Transverse colon (tissue), 4 donors: ENCODE data around the gene RDH16. TPM values are rescaled to one million over a fixed set of nuclear protein-coding genes. Genes with fewer than 3 reads are reported as not detected.
"Not testable (repeated sequence)": the region's sequence is repeated elsewhere in the genome, so short reads cannot be mapped to it uniquely, and the experiment has no call there.

Experiments used
- DNase-seq: peaks from one replicate; pipeline ENCODE4 v3.0.0-alpha.2; 2019
- H3K27ac ChIP-seq, 4 donors: fragments of 200-600 bp; sonication (generic); 2 replicates each; pipeline ENCODE4 v1.5.1; 2016 to 2018; ENCODE audit warnings: inconsistent platforms in 4 of 4
- H3K27me3 ChIP-seq: fragments of 200-600 bp; sonication (generic); 2 replicates; pipeline ENCODE4 v1.5.1; 2017; ENCODE audit warnings: inconsistent platforms
- H3K36me3 ChIP-seq, 4 donors: fragments of 200-600 bp; sonication (generic); 2 replicates each; pipeline ENCODE4 v1.5.1; 2017 to 2019; ENCODE audit warnings: inconsistent platforms in 4 of 4
- H3K4me1 ChIP-seq, 4 donors: fragments of 200-600 bp; sonication (generic); 2 replicates each; pipeline ENCODE4 v1.5.1; 2017 to 2020; ENCODE audit warnings: inconsistent platforms in 4 of 4
- H3K4me3 ChIP-seq, 4 donors: fragments of 200-600 bp; sonication (generic); 1 replicate in 1 of 4; 2 replicates in 3 of 4; pipeline versions ENCODE4 v1.5.1 to v1.6.1; 2017 to 2019; ENCODE audit warnings: inconsistent platforms in 4 of 4
- H3K9me3 ChIP-seq, 2 donors: fragments of 200-600 bp; sonication (generic); 2 replicates each; pipeline ENCODE4 v1.5.1; 2017 to 2019; ENCODE audit warnings: inconsistent platforms in 2 of 2
- EP300 ChIP-seq: sonication (generic); formaldehyde crosslinking; IDR thresholded peaks from one replicate; pipeline ENCODE4 v1.6.1; 2017; ENCODE audit warnings: antibody characterized with exemption, low read depth
- POLR2A ChIP-seq: fragments of 450-650 bp; IDR thresholded peaks from one replicate; pipeline ENCODE4 v1.6.1; 2016; ENCODE audit warnings: antibody characterized with exemption, mild to moderate bottlenecking, moderate library complexity
- POLR2AphosphoS5 ChIP-seq, 3 donors: sonication (generic); formaldehyde crosslinking; IDR thresholded peaks; one replicate each; pipeline ENCODE4 v1.6.1; 2016; ENCODE audit warnings: antibody characterized with exemption in 3 of 3
- WGBS, 2 donors: methylation state at CpG; one replicate each; pipeline ENCODE4 v1.1.5; 2018; ENCODE audit warnings: low coverage in 1 of 2; 5-methylcytosine and 5-hydroxymethylcytosine counted together
- in situ Hi-C, 4 donors: fragments of 200-750 bp; cut with MboI; loops; one replicate each; pipeline versions ENCODE4 v1.15.0 to v1.15.1; 2017; ENCODE audit warnings: low sequenced_read_pairs in 3 of 4, low pct_ligation_motif_present in 1 of 4, low pct_unique_long_range_greater_than_20kb in 1 of 4
- intact Hi-C: fragments of 100-400 bp; cut with DNase I; formaldehyde crosslinking; loops from one replicate; pipeline ENCODE4 v1.15.1; 2023; ENCODE audit warnings: low total_unique reads
- total RNA-seq, 4 donors: library from RNA; depleted of rRNA; stranded (reverse); fragments of >200 nt; gene quantifications; one replicate each; pipeline ENCODE4 v1.1.0, GENCODE V29; 2016
- TF ChIP-seq, protein P1 (sequence below), 5 experiments: fragments of 200-600 bp in 3 of 5; fragments of 450-650 bp in 2 of 5; sonication (generic) in 3 of 5; IDR thresholded peaks; 1 replicate in 2 of 5; 2 replicates in 3 of 5; pipeline ENCODE4 v1.5.1; 2016 to 2017; ENCODE audit warnings: antibody characterized with exemption in 5 of 5, inconsistent platforms in 3 of 5, mild to moderate bottlenecking in 2 of 5, moderate library complexity in 1 of 5

The RDH16 gene
- total RNA-seq, 4 donors from 2014 or later, result 0.48 to 0.55 TPM; not detected in 2

GRCh38 chr12:56987551-56988053 lies 30.2 kb upstream of the RDH16 start:
- TF ChIP-seq, protein P1, sequence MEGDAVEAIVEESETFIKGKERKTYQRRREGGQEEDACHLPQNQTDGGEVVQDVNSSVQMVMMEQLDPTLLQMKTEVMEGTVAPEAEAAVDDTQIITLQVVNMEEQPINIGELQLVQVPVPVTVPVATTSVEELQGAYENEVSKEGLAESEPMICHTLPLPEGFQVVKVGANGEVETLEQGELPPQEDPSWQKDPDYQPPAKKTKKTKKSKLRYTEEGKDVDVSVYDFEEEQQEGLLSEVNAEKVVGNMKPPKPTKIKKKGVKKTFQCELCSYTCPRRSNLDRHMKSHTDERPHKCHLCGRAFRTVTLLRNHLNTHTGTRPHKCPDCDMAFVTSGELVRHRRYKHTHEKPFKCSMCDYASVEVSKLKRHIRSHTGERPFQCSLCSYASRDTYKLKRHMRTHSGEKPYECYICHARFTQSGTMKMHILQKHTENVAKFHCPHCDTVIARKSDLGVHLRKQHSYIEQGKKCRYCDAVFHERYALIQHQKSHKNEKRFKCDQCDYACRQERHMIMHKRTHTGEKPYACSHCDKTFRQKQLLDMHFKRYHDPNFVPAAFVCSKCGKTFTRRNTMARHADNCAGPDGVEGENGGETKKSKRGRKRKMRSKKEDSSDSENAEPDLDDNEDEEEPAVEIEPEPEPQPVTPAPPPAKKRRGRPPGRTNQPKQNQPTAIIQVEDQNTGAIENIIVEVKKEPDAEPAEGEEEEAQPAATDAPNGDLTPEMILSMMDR (IDR thresholded peaks at IDR 0.05), result peak; percentile 92 to 96 (median 96)
- TF ChIP-seq POLR2A (no peak), EP300 (no peak)
- 23 to 100% methylated on average over 2 to 11 of the region's 11 CpGs for WGBS, 2 donors
- in situ Hi-C loops, result loop anchor here (5.0 to 10.0 kb wide), 2 partner anchors 143 to 230 kb away; no protein-coding TSS in a partner anchor
- Histone ChIP-seq H3K27ac (no peak overlapping the region), H3K4me1 (peaks cover 0 to 18% (median 1%) of the 10 kb centered on the region in 4 donors), H3K9me3 (no peaks in the 10 kb centered on the region), H3K36me3 (no peaks in the 10 kb centered on the region), H3K4me3 (no peak overlapping the region), H3K27me3 (no peaks in the 10 kb centered on the region)
- peak; percentile 85 for DNase-seq
- intact Hi-C loops, result loop anchor here (2.0 kb wide), 1 partner anchor 231 kb away; no protein-coding TSS in a partner anchor

DNA sequence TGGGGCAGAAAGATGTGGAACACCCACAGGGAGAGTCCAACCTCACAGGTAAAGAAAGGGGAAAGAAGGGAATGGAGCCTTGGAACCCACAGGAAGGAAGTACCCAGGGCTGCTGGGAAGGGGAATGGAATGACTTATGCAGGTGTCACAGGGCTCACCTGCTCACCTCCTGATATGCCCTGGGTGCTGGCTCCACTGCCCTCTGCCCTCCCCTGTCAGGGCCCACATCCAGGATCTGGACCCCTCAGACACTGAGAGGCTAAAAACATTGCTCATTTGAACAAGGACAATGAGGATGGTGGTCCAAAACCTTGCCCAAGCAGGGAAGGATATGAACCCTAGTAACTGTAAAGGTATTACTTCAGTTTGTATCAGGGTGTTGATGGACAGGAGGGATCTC lies 29.6 kb upstream of the RDH16 start:
- no peak overlapping the region for H3K4me3 ChIP-seq
- peaks cover 0 to 17% (median 1%) of the 10 kb centered on the region in 4 donors for H3K4me1 ChIP-seq
- no peak overlapping the region for H3K27ac ChIP-seq
- no peaks in the 10 kb centered on the region for H3K27me3 ChIP-seq
- no peaks in the 10 kb centered on the region for H3K36me3 ChIP-seq
- TF ChIP-seq EP300, result no peak
- no peak for TF ChIP-seq POLR2A
- TF ChIP-seq, protein P1 (IDR thresholded peaks at IDR 0.05), result no peak
- TF ChIP-seq POLR2AphosphoS5 (IDR thresholded peaks at IDR 0.05), result no peak
- no peak for DNase-seq
- in situ Hi-C loops (loop anchor here (5.0 to 10.0 kb wide), 2 partner anchors 142 to 230 kb away; no protein-coding TSS in a partner anchor), intact Hi-C loops (loop anchor here (2.0 kb wide), 1 partner anchor 230 kb away; no protein-coding TSS in a partner anchor)
- H3K9me3 ChIP-seq, result no peaks in the 10 kb centered on the region

DNA sequence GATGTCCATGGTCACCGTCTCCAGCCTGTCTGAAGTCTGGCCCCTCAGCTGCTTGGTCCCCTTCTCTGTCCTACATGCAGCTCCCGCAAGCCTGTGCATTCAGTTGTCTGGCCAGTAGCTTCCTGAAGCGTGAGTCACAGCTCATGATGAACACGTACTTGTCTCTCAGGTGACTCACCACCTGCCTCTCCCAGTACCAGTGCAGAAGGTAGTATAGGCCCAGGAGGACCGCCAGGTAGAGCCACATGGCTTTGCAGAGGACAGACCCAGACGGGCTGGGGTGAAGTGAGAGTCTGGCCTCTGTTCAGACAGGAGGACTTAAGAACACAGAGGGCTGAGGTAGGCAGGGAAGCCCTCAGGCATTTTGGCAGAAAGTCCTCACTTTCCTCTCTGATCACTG lies 28.3 kb upstream of the RDH16 start:
- H3K36me3 ChIP-seq, DNase-seq, H3K9me3 ChIP-seq, H3K27me3 ChIP-seq, H3K4me3 ChIP-seq, H3K4me1 ChIP-seq, H3K27ac ChIP-seq: not testable (repeated sequence)
- WGBS, 2 donors, result 52 to 73% methylated on average over 3 to 6 of the region's 6 CpGs
- intact Hi-C loops, result loop anchor here (2.0 kb wide), 1 partner anchor 229 kb away; no protein-coding TSS in a partner anchor
- in situ Hi-C loops, result loop anchor here (5.0 to 10.0 kb wide), 2 partner anchors 141 to 228 kb away; no protein-coding TSS in a partner anchor

DNA sequence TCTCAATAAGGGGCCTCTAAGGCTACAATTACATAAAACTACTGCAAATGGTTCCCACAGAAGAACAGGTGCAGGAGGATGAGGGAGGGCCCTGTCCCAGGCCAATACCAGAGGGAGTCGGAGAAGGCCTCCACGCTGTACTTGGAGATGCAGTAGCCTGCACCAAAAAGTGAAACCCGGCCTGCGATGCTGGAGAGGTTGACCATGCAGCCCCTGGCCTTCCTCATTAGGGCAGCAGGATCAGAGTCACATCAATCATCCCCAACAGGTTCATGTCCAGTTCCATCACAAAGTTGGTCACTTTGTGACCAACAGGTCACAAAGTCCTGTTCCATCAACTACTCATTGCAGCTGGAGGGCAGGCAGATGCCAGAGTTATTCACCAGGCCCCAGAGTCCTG lies 26.0 kb upstream of the RDH16 start:
- Histone ChIP-seq H3K4me3 (no peak overlapping the region), H3K9me3 (no peaks in the 10 kb centered on the region), H3K4me1 (peaks cover 0 to 4% (median 0%) of the 10 kb centered on the region in 4 donors), H3K27ac (no peak overlapping the region), H3K27me3 (no peaks in the 10 kb centered on the region), H3K36me3 (no peaks in the 10 kb centered on the region)
- TF ChIP-seq EP300 (no peak), POLR2AphosphoS5 (IDR thresholded peaks at IDR 0.05) (no peak), POLR2A (no peak)
- TF ChIP-seq, protein P1 (IDR thresholded peaks at IDR 0.05), result no peak
- no peak for DNase-seq
- intact Hi-C loops (no loop called here), in situ Hi-C loops (loop anchor here in 1 of 4 donors (10.0 kb wide), 1 partner anchor 139 kb away; no protein-coding TSS in a partner anchor)
- 81% methylated on average over 4 of the region's 4 CpGs; no CpG with 5 or more reads in 1 of the 2 donors for WGBS, 2 donors

GRCh38 chr12:56982578-56983236 lies 25.3 kb upstream of the RDH16 start:
- H3K36me3 ChIP-seq, H3K4me1 ChIP-seq, H3K27ac ChIP-seq, H3K9me3 ChIP-seq, H3K27me3 ChIP-seq, H3K4me3 ChIP-seq, DNase-seq, intact Hi-C loops: not testable (repeated sequence)
- WGBS, 2 donors, result 71% methylated on average over 2 of the region's 3 CpGs; no CpG with 5 or more reads in 1 of the 2 donors
- in situ Hi-C loops, result loop anchor here in 1 of 4 donors (10.0 kb wide), 1 partner anchor 138 kb away; no protein-coding TSS in a partner anchor
